Measurements from ENCODE around the gene FGF5.

Gene FGF5

GRCh38 chr4:80340036-80340435 is 73.6 kb downstream of the FGF5 start:
- DNase-seq (ENCODE audit: low spot score), result no peak
